ENCODE measurements around the gene CCR5AS.

Gene CCR5AS

GRCh38 chr3:46453526-46454208 is 46.8 kb upstream of the CCR5AS start:
- no peak overlapping the region for H3K27ac ChIP-seq
- TF ChIP-seq EP300 (IDR thresholded peaks at IDR 0.05) (no peak), CTCF (IDR thresholded peaks at IDR 0.05) (no peak), POLR2A (IDR thresholded peaks at IDR 0.05) (no peak), POLR2AphosphoS5 (IDR thresholded peaks at IDR 0.05) (no peak)
- no peaks in the 10 kb centered on the region for H3K9me3 ChIP-seq
- H3K4me1 ChIP-seq = no peaks in the 10 kb centered on the region
- no peak overlapping the region for H3K4me3 ChIP-seq
- ATAC-seq = no peak
- 74 to 79% methylated on average over 2 to 3 of the region's 7 CpGs for WGBS, 2 donors (ENCODE audit: low coverage in 1 of 2)
- H3K27me3 ChIP-seq = peaks cover 17% of the 10 kb centered on the region
- no peaks in the 10 kb centered on the region for H3K36me3 ChIP-seq

GRCh38 chr3:46449755-46450552 is 43.1 kb upstream of the CCR5AS start:
- Histone ChIP-seq H3K36me3 (no peaks in the 10 kb centered on the region), H3K9me3 (no peaks in the 10 kb centered on the region), H3K4me3 (no peak overlapping the region), H3K27ac (no peak overlapping the region), H3K4me1 (no peaks in the 10 kb centered on the region), H3K27me3 (peaks cover 21% of the 10 kb centered on the region)
- peak in 1 of 4 experiments; percentile 29 for TF ChIP-seq CTCF (IDR thresholded peaks at IDR 0.05)
- TF ChIP-seq POLR2A (IDR thresholded peaks at IDR 0.05) = no peak
- 62 to 96% methylated on average over 4 to 5 of the region's 14 CpGs for WGBS, 2 donors (ENCODE audit: low coverage in 1 of 2)
- no peak for ATAC-seq

- 86% methylated on average over 1 of the region's 17 CpGs; no CpG with 5 or more reads in 1 of the 2 donors for WGBS, 2 donors (ENCODE audit: low coverage in 1 of 2)
- Histone ChIP-seq H3K27me3 (peaks cover 29% of the 10 kb centered on the region), H3K36me3 (no peaks in the 10 kb centered on the region), H3K27ac (no peak overlapping the region), H3K9me3 (no peaks in the 10 kb centered on the region), H3K4me3 (no peak overlapping the region), H3K4me1 (no peaks in the 10 kb centered on the region)
- ATAC-seq = no peak
- TF ChIP-seq CTCF (IDR thresholded peaks at IDR 0.05) (no peak), POLR2AphosphoS5 (IDR thresholded peaks at IDR 0.05) (no peak), POLR2A (IDR thresholded peaks at IDR 0.05) (no peak), EP300 (IDR thresholded peaks at IDR 0.05) (no peak)
These were observed 41.9 kb upstream of the CCR5AS start for GRCh38 chr3:46448721-46449120.

- H3K27me3 ChIP-seq = peaks cover 29% of the 10 kb centered on the region
- no peaks in the 10 kb centered on the region for H3K4me1 ChIP-seq
- no peak for TF ChIP-seq POLR2AphosphoS5 (IDR thresholded peaks at IDR 0.05)
- no peak overlapping the region for H3K4me3 ChIP-seq
- ATAC-seq = no peak
- no peaks in the 10 kb centered on the region for H3K36me3 ChIP-seq
- 32 to 100% methylated on average over 1 to 5 of the region's 5 CpGs for WGBS, 2 donors (ENCODE audit: low coverage in 1 of 2)
- H3K27ac ChIP-seq = no peak overlapping the region
- no peaks in the 10 kb centered on the region for H3K9me3 ChIP-seq
These were observed 40.5 kb upstream of the CCR5AS start for GRCh38 chr3:46447228-46447985.
